ENCODE data around the gene PRSS36. TPM values are rescaled to one million over a fixed set of nuclear protein-coding genes. Genes with fewer than 3 reads are reported as not detected.

The PRSS36 gene
- total RNA-seq, 1 experiment from 2014 or later, result 1.3 TPM

- ChIA-PET POLR2A (interaction anchor here (0.6 to 2.4 kb wide), 10 partner anchors 9 to 319 kb away, joined by 3 to 26 read pairs (median 4); partner anchors contain the start of genes FUS, KAT8, ZNF646 and ZNF668), CTCF (interaction anchor here (0.8 to 2.9 kb wide), 11 partner anchors 8 to 321 kb away, joined by 3 to 16 read pairs (median 4); partner anchors contain the start of genes HSD3B7 and KAT8)
- Mint-ChIP-seq H3K4me1 (peaks cover 67% of the 10 kb centered on the region), H3K9me3 (no peaks in the 10 kb centered on the region), H3K36me3 (peaks cover 27% of the 10 kb centered on the region), H3K27ac (peak overlapping the region; percentile 98), H3K27me3 (ENCODE audit: low read depth) (no peaks in the 10 kb centered on the region), H3K4me3 (peak overlapping the region; percentile 87)
- DNase-seq (ENCODE audit: low spot score) (peak; percentile 63), ATAC-seq (peak; percentile 56)
- TF ChIP-seq SMAD4 (CRISPR knock-in tag; IDR thresholded peaks at IDR 0.05) (no peak), NFE2L1 (CRISPR knock-in tag; IDR thresholded peaks at IDR 0.05) (peak; percentile 55; the same call in 1 of the 2 replicates), FOXP4 (CRISPR knock-in tag; IDR thresholded peaks at IDR 0.05) (no peak), CREB1 (CRISPR knock-in tag; IDR thresholded peaks at IDR 0.05) (no peak), CBFB (CRISPR knock-in tag; IDR thresholded peaks at IDR 0.05; ENCODE audit: low read depth) (no peak), JUN (CRISPR knock-in tag; IDR thresholded peaks at IDR 0.05) (no peak), IRF2 (CRISPR knock-in tag; IDR thresholded peaks at IDR 0.05; ENCODE audit: borderline replicate concordance, low read depth) (no peak), FOXP1 (CRISPR knock-in tag; IDR thresholded peaks at IDR 0.05; ENCODE audit: borderline replicate concordance) (0 out of 2 replicates have a peak, but pooled peaks have one; percentile 9), USF2 (CRISPR knock-in tag; IDR thresholded peaks at IDR 0.05) (peak; percentile 90), GABPB1 (CRISPR knock-in tag; IDR thresholded peaks at IDR 0.05) (peak; percentile 70), HMGA2 (CRISPR knock-in tag; IDR thresholded peaks at IDR 0.05) (no peak), EMX1 (CRISPR knock-in tag; IDR thresholded peaks at IDR 0.05) (0 out of 2 replicates have a peak, but pooled peaks have one; percentile 41), ZBTB21 (CRISPR knock-in tag; IDR thresholded peaks at IDR 0.05; ENCODE audit: borderline replicate concordance) (no peak), USF1 (CRISPR knock-in tag; IDR thresholded peaks at IDR 0.05) (peak; percentile 92), TCF7 (CRISPR knock-in tag; IDR thresholded peaks at IDR 0.05; ENCODE audit: low read depth) (no peak), JAZF1 (CRISPR knock-in tag; IDR thresholded peaks at IDR 0.05) (no peak), TEAD1 (CRISPR knock-in tag; IDR thresholded peaks at IDR 0.05) (no peak), NFYB (CRISPR knock-in tag; conservative IDR thresholded peaks at IDR 0.05; ENCODE audit: low read depth) (no peak), ZNF138 (CRISPR knock-in tag; conservative IDR thresholded peaks at IDR 0.05) (no peak), OVOL2 (CRISPR knock-in tag; IDR thresholded peaks at IDR 0.05; ENCODE audit: borderline replicate concordance) (no peak), FOXJ3 (CRISPR knock-in tag; IDR thresholded peaks at IDR 0.05; ENCODE audit: borderline replicate concordance) (no peak)
- TF ChIP-seq, protein P1, sequence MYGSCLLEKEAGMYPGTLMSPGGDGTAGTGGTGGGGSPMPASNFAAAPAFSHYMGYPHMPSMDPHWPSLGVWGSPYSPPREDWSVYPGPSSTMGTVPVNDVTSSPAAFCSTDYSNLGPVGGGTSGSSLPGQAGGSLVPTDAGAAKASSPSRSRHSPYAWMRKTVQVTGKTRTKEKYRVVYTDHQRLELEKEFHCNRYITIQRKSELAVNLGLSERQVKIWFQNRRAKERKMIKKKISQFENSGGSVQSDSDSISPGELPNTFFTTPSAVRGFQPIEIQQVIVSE (CRISPR knock-in tag; IDR thresholded peaks at IDR 0.05; ENCODE audit: borderline replicate concordance), result no peak
- TF ChIP-seq, protein P2, sequence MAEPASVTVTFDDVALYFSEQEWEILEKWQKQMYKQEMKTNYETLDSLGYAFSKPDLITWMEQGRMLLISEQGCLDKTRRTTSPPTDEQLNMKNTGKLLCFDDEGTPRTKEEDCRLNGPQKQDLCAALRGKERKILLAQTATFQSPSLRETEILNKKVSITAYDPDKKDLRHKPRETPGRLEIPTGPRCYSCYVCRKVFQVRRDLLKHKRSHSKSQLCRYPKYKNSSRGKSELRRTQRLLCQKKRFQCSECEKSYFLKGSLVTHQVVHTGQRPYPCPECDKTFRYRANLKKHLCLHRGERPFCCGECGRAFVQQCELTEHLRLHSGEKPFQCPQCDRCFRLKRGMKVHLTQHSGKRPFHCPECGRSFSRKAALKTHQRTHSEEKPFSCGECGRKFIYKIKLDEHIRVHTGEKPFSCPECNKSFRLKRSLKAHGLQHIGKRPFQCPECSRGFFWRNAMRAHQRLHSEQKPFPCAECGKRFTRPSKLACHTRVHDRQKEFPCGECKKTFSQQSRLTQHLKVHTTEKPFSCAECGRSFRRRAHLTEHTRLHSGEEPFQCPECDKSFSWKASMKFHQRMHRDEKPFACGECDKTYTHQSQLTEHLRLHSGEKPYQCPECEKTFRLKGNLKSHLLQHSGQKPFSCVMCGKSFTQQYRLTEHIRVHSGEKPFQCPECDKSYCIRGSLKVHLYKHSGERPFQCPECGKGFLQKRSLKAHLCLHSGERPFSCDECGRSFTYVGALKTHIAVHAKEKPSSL (CRISPR knock-in tag; conservative IDR thresholded peaks at IDR 0.05), result no peak
- TF ChIP-seq, protein P3, sequence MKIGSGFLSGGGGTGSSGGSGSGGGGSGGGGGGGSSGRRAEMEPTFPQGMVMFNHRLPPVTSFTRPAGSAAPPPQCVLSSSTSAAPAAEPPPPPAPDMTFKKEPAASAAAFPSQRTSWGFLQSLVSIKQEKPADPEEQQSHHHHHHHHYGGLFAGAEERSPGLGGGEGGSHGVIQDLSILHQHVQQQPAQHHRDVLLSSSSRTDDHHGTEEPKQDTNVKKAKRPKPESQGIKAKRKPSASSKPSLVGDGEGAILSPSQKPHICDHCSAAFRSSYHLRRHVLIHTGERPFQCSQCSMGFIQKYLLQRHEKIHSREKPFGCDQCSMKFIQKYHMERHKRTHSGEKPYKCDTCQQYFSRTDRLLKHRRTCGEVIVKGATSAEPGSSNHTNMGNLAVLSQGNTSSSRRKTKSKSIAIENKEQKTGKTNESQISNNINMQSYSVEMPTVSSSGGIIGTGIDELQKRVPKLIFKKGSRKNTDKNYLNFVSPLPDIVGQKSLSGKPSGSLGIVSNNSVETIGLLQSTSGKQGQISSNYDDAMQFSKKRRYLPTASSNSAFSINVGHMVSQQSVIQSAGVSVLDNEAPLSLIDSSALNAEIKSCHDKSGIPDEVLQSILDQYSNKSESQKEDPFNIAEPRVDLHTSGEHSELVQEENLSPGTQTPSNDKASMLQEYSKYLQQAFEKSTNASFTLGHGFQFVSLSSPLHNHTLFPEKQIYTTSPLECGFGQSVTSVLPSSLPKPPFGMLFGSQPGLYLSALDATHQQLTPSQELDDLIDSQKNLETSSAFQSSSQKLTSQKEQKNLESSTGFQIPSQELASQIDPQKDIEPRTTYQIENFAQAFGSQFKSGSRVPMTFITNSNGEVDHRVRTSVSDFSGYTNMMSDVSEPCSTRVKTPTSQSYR (CRISPR knock-in tag; IDR thresholded peaks at IDR 0.05), result no peak
Observed at GRCh38 chr16:31134625-31135534, 15.0 kb downstream of the PRSS36 start.
